LNCaP clone FGC (cell line): ENCODE data around the gene VAV2.

Experiments
- DNase-seq: peaks from one replicate; pipeline ENCODE4 v3.0.0-alpha.2; 2011; ENCODE audit warnings: low read depth
- H3K4me3 ChIP-seq: 2 replicates; pipeline ENCODE4 v1.5.1; 2011; ENCODE audit warnings: mild to moderate bottlenecking, low read depth, low read length, control low read depth
- TF ChIP-seq, protein P1 (sequence below): IDR thresholded peaks from 2 replicates; pipeline ENCODE4 v1.5.1; 2012; ENCODE audit warnings: mild to moderate bottlenecking; ENCODE audit not compliant: control insufficient read depth, insufficient read depth; ENCODE audit errors: extremely low read depth

The VAV2 gene

DNA sequence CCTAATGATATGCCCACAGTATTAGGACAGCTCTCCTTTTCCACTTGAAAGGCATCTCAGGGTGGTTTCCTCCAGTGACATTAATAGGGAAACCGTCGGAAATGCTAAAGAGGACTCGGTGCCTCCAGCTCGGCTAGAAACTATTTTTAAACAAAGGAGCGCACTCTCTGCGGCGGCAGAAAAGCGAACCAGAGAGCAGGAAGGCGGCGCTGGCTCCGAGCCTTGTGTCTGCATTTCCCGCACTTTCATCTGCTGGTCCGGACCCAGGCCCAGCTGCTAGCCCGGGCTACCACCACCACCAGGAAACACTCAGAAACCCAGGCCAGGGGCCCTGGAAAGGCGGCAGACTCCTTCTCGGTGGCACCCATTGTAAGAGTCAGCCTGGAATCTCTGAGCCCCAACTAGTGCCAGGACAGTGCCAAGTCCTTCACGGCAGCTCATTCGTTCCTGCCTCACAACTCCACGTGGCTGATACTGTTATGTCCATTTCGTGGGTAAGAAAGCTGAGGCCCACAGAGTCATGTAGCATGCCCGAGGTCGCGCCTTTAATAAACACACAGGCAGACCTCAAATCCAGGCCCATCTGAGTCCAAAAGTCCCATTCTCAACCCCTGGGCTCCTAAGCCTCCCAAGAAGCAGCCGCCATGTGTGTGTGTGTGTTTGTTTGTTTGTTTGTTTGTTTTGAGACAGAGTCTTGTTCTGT lies 73.9 kb downstream of the VAV2 start:
- DNase-seq: no peak
- TF ChIP-seq, protein P1, sequence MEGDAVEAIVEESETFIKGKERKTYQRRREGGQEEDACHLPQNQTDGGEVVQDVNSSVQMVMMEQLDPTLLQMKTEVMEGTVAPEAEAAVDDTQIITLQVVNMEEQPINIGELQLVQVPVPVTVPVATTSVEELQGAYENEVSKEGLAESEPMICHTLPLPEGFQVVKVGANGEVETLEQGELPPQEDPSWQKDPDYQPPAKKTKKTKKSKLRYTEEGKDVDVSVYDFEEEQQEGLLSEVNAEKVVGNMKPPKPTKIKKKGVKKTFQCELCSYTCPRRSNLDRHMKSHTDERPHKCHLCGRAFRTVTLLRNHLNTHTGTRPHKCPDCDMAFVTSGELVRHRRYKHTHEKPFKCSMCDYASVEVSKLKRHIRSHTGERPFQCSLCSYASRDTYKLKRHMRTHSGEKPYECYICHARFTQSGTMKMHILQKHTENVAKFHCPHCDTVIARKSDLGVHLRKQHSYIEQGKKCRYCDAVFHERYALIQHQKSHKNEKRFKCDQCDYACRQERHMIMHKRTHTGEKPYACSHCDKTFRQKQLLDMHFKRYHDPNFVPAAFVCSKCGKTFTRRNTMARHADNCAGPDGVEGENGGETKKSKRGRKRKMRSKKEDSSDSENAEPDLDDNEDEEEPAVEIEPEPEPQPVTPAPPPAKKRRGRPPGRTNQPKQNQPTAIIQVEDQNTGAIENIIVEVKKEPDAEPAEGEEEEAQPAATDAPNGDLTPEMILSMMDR: no peak
- no peak overlapping the region for H3K4me3 ChIP-seq

DNA sequence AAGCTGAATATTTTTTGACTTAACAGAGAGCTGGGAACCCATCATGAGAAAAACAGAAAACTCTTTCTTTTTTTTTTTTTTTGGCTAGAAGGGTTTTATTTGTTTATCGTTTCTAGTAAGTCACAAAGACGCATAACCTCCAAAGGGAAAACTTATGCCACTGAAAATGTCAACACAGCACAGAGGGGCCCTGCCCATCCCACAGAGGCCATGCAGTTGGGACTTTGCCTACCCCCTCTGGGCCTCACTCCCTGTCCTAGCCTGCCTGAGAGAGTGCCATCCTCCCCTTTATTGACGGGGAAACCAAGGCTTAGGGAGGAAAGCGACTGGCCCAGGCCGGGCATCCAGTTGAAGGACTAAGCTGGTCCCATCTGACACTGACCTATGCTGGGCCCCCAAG lies 74.7 kb downstream of the VAV2 start:
- no peak overlapping the region for H3K4me3 ChIP-seq
- no peak for DNase-seq
- TF ChIP-seq, protein P1: no peak

DNA sequence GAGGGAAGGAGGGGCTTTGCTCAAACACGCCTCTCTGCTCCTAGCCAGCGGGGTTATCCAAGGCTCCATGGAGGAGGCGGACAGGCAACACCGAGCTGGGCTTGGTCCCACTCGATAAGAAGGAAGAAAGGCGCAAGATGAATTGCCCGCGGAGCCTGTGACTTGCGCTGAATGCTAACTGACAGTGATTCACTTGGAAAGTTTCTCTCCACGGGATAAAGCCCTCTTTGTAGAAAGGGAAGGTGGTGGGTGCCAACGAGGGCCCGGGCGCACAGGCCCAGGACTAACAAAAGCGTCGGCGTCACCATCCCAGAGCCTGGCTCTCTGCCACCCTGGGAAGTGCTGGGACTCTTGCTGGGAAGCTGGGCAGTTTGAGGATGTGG lies 76.0 kb downstream of the VAV2 start:
- DNase-seq: no peak
- TF ChIP-seq, protein P1: no peak
- H3K4me3 ChIP-seq: no peak overlapping the region

DNA sequence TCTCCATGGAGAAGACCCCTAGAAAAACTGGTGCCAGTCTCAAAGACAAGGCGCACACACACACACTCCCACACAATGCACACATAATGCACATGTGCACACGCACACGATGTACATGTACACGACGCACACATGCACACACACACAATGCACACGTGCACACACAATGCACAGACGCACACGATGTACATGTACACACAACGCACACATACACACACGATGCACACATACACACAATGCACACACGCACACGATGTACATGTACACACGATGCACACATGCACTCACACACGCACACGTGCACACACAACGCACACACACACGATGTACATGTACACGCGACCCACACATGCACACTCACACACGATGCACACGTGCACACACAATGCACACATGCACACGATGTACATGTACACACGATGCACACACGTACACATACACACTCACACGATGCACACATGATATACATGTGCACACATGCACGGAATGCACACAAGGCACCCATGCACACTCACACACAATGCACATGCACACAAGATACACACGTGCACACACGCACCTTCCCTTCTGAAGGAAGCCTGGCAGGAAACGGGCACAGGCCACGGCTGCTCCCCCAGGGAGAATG lies 76.5 kb downstream of the VAV2 start:
- no peak for DNase-seq
- TF ChIP-seq, protein P1: no peak
- no peak overlapping the region for H3K4me3 ChIP-seq

DNA sequence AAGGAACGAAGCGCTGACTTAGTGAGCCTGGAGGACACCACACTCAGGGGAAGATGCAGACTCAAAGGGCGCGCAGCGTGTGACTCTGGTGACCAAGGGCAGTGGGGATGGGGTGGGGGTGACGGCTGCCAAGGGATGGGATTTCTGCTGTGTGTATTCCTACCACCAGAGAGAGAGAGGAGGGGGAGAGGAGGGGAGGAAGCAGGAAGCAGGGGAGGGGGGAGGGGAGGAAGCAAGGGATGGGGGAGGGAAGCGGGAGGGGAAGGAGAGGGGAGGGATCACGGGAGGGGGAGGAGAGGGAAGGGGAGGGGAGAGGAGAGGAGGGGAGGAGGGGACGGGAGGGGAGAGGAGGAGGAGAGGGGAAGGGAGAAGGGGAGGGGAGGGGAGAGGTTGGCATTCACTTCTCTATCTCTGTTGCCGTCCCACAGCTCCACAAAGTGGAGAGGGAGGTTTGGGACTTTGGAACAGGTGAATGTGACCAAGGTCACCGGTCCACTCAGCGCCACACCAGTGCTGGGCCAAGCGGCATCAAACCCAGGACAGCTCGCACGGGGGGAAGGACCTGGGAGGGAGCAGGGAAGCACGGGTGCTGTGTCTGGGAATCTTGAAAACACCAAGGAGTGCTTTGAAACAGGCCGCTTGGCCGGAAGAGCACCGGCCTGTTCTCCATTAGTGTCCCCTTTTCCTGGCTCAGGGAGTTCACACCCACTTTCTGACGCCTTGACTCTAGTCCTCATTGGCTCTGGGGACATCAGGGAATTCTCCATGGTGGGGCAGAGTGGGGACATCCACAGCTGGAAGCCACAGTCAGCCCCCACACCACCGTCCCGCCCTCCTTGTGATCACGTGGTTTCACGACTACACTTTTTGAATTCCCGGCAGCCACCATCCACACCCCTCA lies 77.4 kb downstream of the VAV2 start:
- no peak overlapping the region for H3K4me3 ChIP-seq
- TF ChIP-seq, protein P1: no peak
- no peak for DNase-seq

DNA sequence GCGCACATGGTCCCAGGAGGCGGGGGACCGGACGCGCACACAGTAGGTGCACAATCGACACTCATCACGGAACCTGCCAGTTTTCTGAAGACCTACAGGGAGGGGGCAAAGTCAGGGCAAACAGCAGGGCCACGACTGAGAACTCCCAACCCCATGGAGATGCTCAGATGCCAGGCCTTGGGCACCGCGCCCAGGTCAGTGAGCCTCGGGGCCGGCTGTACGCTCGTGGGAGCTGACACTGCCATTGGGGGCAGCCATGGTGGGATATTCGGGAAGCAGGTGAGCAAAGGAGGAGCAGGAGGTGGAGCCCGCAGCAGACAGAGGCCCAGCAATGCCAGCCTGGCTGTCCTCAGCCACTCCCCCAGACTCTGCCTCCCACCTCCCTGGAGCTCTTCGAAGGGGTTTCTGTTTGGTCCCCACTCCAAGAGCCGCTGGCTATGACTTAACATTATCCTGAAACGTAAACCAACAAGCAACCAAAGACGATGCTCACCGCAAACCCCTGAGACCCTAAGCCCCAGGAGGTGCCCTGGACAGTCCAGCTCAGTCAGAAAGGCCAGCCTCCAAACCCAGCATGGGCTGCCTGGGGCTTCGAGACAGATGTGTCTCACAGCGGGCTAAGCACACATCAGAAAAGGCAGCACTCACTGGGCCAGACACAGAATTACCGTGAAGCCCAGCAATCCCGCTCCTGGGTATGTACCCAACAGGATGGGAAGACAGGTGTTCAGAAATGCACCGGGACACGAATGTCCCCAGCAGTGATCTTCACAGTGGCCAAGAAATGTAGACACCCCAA lies 78.4 kb downstream of the VAV2 start:
- H3K4me3 ChIP-seq: no peak overlapping the region
- TF ChIP-seq, protein P1: no peak
- no peak for DNase-seq
